Measurements from ENCODE around the gene AADAT. TPM values are rescaled to one million over a fixed set of nuclear protein-coding genes. Genes with fewer than 3 reads are reported as not detected.

Gene AADAT
- total RNA-seq, 2 experiments from 2014 or later, result not detected

GRCh38 chr4:170087163-170087700, 2.5 kb downstream of the AADAT start:
- TF ChIP-seq EZH2phosphoT487 (IDR thresholded peaks at IDR 0.05; ENCODE audit: borderline replicate concordance, low read depth, low read length) (no peak), CTCF (conservative IDR thresholded peaks at IDR 0.05; ENCODE audit: low read length) (no peak)
- no TSS peak for BruUV-seq (replicated peaks)
- no peak overlapping the region for H3K4me3 ChIP-seq (ENCODE audit: low read depth, low read length, poor library complexity, severe bottlenecking)
- H4K20me1 ChIP-seq (ENCODE audit: insufficient read depth, low read length), result no peaks in the 10 kb centered on the region
- H3K9me3 ChIP-seq (ENCODE audit: low read length), result no peaks in the 10 kb centered on the region
- ChIA-PET CTCF (ENCODE audit: unreplicated experiment) (no interaction called here), POLR2A (interaction anchor here (0.9 kb wide), 1 partner anchor 81 kb away, joined by 3 read pairs; no protein-coding TSS in a partner anchor)
- H3K9me2 ChIP-seq (ENCODE audit: insufficient read depth, low read length), result no peaks in the 10 kb centered on the region
- no peak overlapping the region for H3K4me2 ChIP-seq (ENCODE audit: low read length)
- H3K79me2 ChIP-seq (ENCODE audit: insufficient read depth, low read depth, low read length), result no peaks in the 10 kb centered on the region
- H3K4me1 ChIP-seq (ENCODE audit: insufficient read depth, low read length, poor library complexity, severe bottlenecking), result no peaks in the 10 kb centered on the region
- H3K27ac ChIP-seq (ENCODE audit: low read depth, low read length, poor library complexity, severe bottlenecking), result no peak overlapping the region
- H2AFZ ChIP-seq (ENCODE audit: low read length), result no peak overlapping the region
- no peaks in the 10 kb centered on the region for H3K36me3 ChIP-seq (ENCODE audit: insufficient read depth, low read length)
- intact Hi-C loops (cut with micrococcal nuclease; ENCODE audit: unreplicated experiment), result no loop called here
- DNase-seq (ENCODE audit: low spot score), result no peak

DNA sequence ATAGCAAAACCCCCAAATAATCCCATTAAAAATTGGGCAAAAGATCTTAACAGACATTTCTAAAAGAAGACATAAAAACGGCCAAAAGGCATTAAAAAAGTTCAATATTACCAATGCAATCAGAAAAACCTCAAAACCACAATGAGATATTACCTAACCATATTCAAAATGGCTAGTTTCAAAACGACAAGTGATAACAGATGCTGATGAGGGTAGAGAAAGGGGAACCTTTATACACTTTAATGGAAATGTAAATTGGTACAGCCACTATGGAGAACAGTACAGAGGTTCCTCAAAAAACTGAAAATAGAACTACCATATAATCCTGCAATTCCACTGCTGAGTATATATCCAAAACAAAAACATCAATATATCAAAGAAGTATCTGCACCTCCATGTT, 6.2 kb downstream of the AADAT start:
- POLR2A ChIA-PET, result no interaction called here
- intact Hi-C loops (cut with micrococcal nuclease; ENCODE audit: unreplicated experiment), result no loop called here

More for the DNA sequence above, 6.2 kb downstream of the AADAT start:
- Histone ChIP-seq H4K20me1 (ENCODE audit: insufficient read depth, low read length) (no peaks in the 10 kb centered on the region), H3K79me2 (ENCODE audit: insufficient read depth, low read depth, low read length) (no peaks in the 10 kb centered on the region), H3K4me3 (ENCODE audit: low read depth, low read length, poor library complexity, severe bottlenecking) (no peak overlapping the region), H3K9me2 (ENCODE audit: insufficient read depth, low read length) (no peaks in the 10 kb centered on the region), H2AFZ (ENCODE audit: low read length) (no peak overlapping the region), H3K4me1 (ENCODE audit: insufficient read depth, low read length, poor library complexity, severe bottlenecking) (no peaks in the 10 kb centered on the region), H3K9me3 (ENCODE audit: low read length) (no peaks in the 10 kb centered on the region), H3K36me3 (ENCODE audit: insufficient read depth, low read length) (no peaks in the 10 kb centered on the region), H3K27ac (ENCODE audit: low read depth, low read length, poor library complexity, severe bottlenecking) (no peak overlapping the region), H3K4me2 (ENCODE audit: low read length) (no peak overlapping the region)
- CTCF ChIA-PET (ENCODE audit: unreplicated experiment), result no interaction called here
- DNase-seq (ENCODE audit: low spot score), result no peak
- no TSS peak for BruUV-seq (replicated peaks)
- TF ChIP-seq EZH2phosphoT487 (IDR thresholded peaks at IDR 0.05; ENCODE audit: borderline replicate concordance, low read depth, low read length) (no peak), CTCF (conservative IDR thresholded peaks at IDR 0.05; ENCODE audit: low read length) (no peak)
